ENCODE measurements around the gene DAPP1. TPM values are rescaled to one million over a fixed set of nuclear protein-coding genes. Genes with fewer than 3 reads are reported as not detected.

DAPP1 gene
- total and polyA plus RNA-seq, 5 experiments from 2014 or later, result 8.6 to 17.0 (median 12.1) TPM

DNA sequence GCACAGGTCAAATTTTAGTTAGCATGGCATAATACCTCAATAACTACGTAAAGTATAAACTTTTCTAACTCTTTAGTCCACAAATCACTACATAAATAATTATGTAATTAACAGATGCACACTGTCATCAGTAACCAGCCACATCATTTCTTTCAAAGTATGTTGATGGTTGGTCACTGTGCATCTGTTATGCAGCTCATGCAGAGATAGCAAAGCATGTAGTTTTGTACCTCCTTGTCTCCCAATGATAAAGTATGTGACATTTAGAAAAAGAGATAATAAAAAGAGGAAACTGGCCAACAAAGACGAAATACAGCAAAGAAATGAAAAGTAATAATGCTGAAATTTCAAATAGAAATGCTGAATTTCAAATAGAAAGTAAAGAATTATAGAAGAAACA is 74.7 kb downstream of the DAPP1 start:
- Mint-ChIP-seq H3K4me1 (peaks cover 17 to 64% (median 57%) of the 10 kb centered on the region in 4 donors), H3K27ac (peak overlapping the region in 6 of 10 donors; percentile 11 to 82 (median 28)), H3K27me3 (no peaks in the 10 kb centered on the region), H3K9me3 (no peaks in the 10 kb centered on the region), H3K36me3 (peaks cover 0 to 33% (median 2%) of the 10 kb centered on the region in 3 donors), H3K4me3 (peak overlapping the region in 5 of 10 donors; percentile 19 to 34 (median 20))
- ATAC-seq, result no peak
- POLR2A ChIA-PET, result no interaction called here
- no peak for DNase-seq

DNA sequence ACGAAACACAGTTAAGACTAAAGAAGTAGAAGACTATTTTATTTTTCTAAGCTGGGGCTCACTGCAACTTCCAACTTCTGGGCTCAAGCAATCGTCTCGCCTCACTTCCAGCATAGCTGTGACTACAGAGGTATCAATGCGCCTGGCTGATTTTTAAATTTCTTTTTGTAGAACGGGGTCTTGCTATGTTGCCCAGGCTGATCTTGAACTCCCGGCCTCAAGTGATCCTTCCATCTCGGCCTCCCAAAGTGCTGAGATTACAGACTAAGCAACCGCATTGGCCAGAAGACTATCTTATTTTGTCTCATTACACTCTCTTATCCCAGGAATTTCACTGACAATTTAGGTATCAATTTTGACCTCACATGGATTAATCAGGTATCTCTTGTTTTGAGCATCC is 76.4 kb downstream of the DAPP1 start:
- Mint-ChIP-seq H3K9me3 (no peaks in the 10 kb centered on the region), H3K27ac (peak overlapping the region; percentile 96 to 99 (median 99))
- no peak for ATAC-seq

DNA sequence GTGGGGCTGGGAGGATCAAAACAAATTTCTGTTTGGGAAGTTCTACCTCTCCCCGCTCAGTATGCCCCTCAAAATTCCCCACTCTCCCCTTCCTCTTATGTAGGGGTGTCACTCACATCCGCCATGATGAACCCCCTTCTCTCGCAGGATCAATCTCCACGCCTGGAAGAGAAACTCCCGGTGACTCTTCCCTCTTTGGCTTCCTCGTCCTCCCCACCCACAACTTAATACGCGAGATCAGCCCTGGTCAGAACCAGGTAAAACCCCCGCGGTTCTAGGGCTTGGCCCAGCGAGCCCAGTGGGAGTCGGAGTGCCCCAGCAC is 77.2 kb downstream of the DAPP1 start:
- H3K36me3 Mint-ChIP-seq, result peaks cover 0 to 26% (median 2%) of the 10 kb centered on the region in 3 donors
- H3K27me3 Mint-ChIP-seq, result no peaks in the 10 kb centered on the region
- DNase-seq, result peak in 1 of 10 donors; percentile 7
- H3K9me3 Mint-ChIP-seq, result no peaks in the 10 kb centered on the region
- POLR2A ChIA-PET, result interaction anchor here (0.6 to 3.1 kb wide), 8 partner anchors 42 to 805 kb away, joined by 3 to 74 read pairs (median 11); partner anchors contain the start of genes ADH5, DAPP1, DNAJB14 and H2AZ1
- peaks cover 17 to 56% (median 49%) of the 10 kb centered on the region in 4 donors for H3K4me1 Mint-ChIP-seq
- no peak for ATAC-seq
- H3K27ac Mint-ChIP-seq, result peak overlapping the region; percentile 96 to 99 (median 99)
- peak overlapping the region; percentile 92 to 99 (median 98) for H3K4me3 Mint-ChIP-seq

More for the DNA sequence above, 76.4 kb downstream of the DAPP1 start:
- H3K36me3 Mint-ChIP-seq, result peaks cover 0 to 25% (median 2%) of the 10 kb centered on the region in 3 donors
- no peak for DNase-seq
- POLR2A ChIA-PET, result interaction anchor here (2.3 to 3.1 kb wide), 3 partner anchors 47 to 329 kb away, joined by 8 to 74 read pairs (median 20); partner anchors contain the start of genes DNAJB14 and TRMT10A
- peaks cover 17 to 59% (median 52%) of the 10 kb centered on the region in 4 donors for H3K4me1 Mint-ChIP-seq
- no peaks in the 10 kb centered on the region for H3K27me3 Mint-ChIP-seq
- H3K4me3 Mint-ChIP-seq, result peak overlapping the region; percentile 92 to 99 (median 98)

DNA sequence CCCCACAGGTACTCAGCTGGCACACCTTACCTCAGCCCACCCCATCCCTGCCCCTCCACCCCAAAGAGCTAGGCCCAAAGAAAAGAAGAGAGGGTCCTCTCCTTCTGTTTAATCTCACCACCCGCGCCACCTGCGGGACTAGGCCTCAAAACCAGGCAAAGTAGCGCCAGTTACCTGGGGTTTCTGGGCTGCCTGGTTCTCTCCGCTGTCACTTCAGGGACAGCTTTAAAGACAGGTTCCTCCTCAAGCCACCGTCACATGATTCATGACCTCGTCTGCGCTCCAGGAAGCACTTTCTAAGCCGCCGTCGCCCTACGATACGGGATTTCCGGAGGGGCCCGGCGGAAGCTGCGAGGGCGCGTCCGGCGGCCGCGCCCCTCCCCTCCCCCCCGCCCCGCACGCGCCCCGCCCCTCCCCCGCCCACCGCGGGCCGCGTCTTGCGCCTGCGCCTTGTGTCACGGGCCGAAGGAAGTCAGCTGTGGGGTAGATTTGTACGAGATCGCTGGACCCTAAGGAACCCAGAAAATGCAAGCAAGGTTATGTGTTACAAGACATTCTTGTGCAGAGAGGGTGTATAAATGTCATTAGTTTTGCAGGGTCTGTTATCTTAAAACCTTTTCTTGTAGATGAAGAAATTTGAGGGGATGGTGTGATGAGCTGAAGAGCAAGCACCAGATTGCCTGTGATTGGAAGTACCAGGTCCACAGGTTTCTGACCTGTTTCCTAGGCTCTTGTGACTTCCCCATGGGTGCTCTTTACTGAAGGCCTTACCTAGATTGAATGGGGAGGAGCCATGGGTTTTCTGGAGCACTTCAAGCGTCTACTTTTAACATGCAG is 77.8 kb downstream of the DAPP1 start, which contains the start of gene LAMTOR3:
TSS of gene LAMTOR3 (minus strand) at position 267 of the 837 bp plus-strand sequence. CDS start 464 bp downstream, outside the sequence.
- H3K9me3 Mint-ChIP-seq, result no peaks in the 10 kb centered on the region
- H3K27ac Mint-ChIP-seq, result peak within 1 kb of the TSS; percentile 96 to 99 (median 99)
- H3K27me3 Mint-ChIP-seq, result no peaks in the 10 kb centered on the region
- ATAC-seq (peak; percentile 99), DNase-seq (peak; percentile 81 to 93 (median 88))
- POLR2A ChIA-PET, result interaction anchor here (0.6 to 3.1 kb wide), 9 partner anchors 28 to 805 kb away, joined by 3 to 74 read pairs (median 8); partner anchors contain the start of genes ADH5, DAPP1, DNAJB14 and H2AZ1
- H3K4me1 Mint-ChIP-seq, result peaks cover 17 to 53% (median 47%) of the 10 kb centered on the region in 4 donors
- peaks cover 0 to 25% (median 2%) of the 10 kb centered on the region in 3 donors for H3K36me3 Mint-ChIP-seq
- H3K4me3 Mint-ChIP-seq, result peak within 1 kb of the TSS; percentile 92 to 99 (median 98)

DNA sequence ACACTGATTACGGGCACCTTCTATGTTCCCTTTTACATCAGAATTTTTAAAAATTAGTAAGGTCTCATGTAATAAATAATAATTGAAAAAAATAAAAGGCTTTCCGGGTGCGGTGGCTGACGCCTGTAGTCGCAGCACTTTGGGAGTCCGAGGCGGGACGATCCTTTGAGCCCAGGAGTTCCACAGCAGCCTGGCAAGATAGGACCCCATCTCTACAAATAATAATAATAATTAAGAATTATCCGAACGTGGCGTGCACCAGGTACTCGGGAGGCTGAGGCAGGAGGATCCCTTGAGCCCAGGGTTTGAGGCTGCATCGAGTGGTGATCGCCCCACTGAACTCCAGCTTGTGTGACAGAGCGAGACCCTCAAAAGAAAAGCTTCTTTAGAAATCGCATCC is 78.4 kb downstream of the DAPP1 start:
- peaks cover 0 to 24% (median 2%) of the 10 kb centered on the region in 3 donors for H3K36me3 Mint-ChIP-seq
- H3K4me3 Mint-ChIP-seq, result peak overlapping the region; percentile 77 to 99 (median 98)
- H3K27ac Mint-ChIP-seq, result peak overlapping the region; percentile 85 to 99 (median 96)
- ATAC-seq (no peak), DNase-seq (no peak)
- H3K27me3 Mint-ChIP-seq, result no peaks in the 10 kb centered on the region
- no peaks in the 10 kb centered on the region for H3K9me3 Mint-ChIP-seq
- peaks cover 17 to 48% (median 44%) of the 10 kb centered on the region in 4 donors for H3K4me1 Mint-ChIP-seq
- POLR2A ChIA-PET, result interaction anchor here (0.6 to 3.1 kb wide), 8 partner anchors 27 to 806 kb away, joined by 3 to 74 read pairs (median 11); partner anchors contain the start of genes ADH5, DAPP1, DNAJB14 and H2AZ1

DNA sequence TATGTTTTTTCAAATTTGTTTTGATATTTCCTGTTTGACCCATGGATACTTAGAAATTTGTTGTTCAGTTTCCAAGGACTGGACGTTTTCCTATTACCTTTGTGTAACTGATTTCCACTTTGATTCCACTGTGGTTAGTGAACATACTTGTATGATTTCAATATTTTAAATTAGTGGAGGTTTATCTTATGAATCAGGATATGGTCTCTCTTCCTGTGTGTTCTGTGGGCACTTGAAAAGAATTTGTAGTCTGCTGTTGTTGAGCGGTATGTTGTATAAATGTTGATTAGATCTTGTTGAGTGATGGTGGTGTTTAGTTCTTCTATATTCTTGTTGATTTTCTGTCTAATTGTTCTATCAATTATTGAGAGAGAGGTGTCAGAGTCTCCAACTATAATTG is 98.8 kb downstream of the DAPP1 start:
- H3K4me1 Mint-ChIP-seq, result peaks cover 6 to 25% (median 9%) of the 10 kb centered on the region in 4 donors
- H3K27me3 Mint-ChIP-seq, result no peaks in the 10 kb centered on the region
- no peak overlapping the region for H3K4me3 Mint-ChIP-seq
- POLR2A ChIA-PET, result no interaction called here
- H3K9me3 Mint-ChIP-seq, result peaks cover 0 to 13% (median 11%) of the 10 kb centered on the region in 9 donors
- no peak for DNase-seq
- peaks cover 9 to 65% (median 41%) of the 10 kb centered on the region in 3 donors for H3K36me3 Mint-ChIP-seq
- no peak for ATAC-seq
- H3K27ac Mint-ChIP-seq, result peak overlapping the region in 5 of 10 donors; percentile 7 to 76 (median 19)

DNA sequence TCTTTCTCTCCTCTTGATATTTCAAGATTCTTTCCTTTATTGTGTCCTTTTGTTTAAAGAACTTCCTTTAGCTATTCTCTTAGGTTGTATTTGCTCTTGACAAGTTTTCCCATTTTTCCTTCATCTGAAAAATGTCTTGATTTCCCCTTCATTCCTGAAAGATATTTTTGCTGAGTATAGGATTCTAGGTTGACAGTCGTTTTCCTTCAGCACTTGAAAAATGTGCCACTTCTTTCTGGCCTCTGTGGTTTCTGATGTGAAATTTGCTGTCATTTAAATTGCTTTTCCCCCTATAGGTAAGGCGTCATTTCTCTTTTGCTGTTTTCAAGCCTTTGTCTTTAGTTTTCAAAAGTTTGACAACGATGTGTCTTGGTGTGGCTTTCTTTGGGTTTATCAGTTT is 100.9 kb downstream of the DAPP1 start:
- Mint-ChIP-seq H3K4me1 (peaks cover 12 to 31% (median 14%) of the 10 kb centered on the region in 4 donors), H3K27ac (peak overlapping the region in 3 of 10 donors; percentile 0 to 78 (median 41)), H3K4me3 (no peak overlapping the region), H3K36me3 (peaks cover 9 to 68% (median 41%) of the 10 kb centered on the region in 3 donors), H3K27me3 (no peaks in the 10 kb centered on the region), H3K9me3 (peaks cover 0 to 13% (median 11%) of the 10 kb centered on the region in 9 donors)
- POLR2A ChIA-PET, result interaction anchor here (1.6 kb wide), 1 partner anchor 29 kb away, joined by 5 read pairs; the partner anchor contains the start of gene DNAJB14
- DNase-seq (no peak), ATAC-seq (no peak)

DNA sequence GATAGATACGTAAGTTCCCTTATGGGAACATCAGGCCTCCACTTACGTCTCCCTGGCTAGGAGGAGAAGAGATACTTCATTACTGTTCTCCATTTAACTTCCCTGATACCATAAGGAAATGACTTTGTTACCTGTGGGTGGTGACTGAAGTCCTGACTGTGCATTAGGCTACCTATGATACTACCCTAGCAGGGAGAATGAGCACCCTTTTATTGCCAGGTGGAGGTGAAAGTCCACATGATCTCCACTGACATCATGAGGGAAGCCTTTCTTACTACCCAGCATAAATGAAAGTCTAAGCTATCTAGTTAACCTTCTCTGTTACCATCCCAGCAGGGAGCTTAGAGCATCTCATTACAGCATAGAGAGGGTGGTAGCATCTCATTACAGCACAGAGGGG is 102.0 kb downstream of the DAPP1 start:
- peaks cover 13 to 28% (median 14%) of the 10 kb centered on the region in 4 donors for H3K4me1 Mint-ChIP-seq
- H3K27me3 Mint-ChIP-seq, result no peaks in the 10 kb centered on the region
- peak overlapping the region in 2 of 10 donors; percentile 25 to 77 for H3K27ac Mint-ChIP-seq
- H3K36me3 Mint-ChIP-seq, result peaks cover 9 to 69% (median 41%) of the 10 kb centered on the region in 3 donors
- DNase-seq (no peak), ATAC-seq (no peak)
- H3K9me3 Mint-ChIP-seq, result peaks cover 0 to 13% (median 11%) of the 10 kb centered on the region in 9 donors
- H3K4me3 Mint-ChIP-seq, result no peak overlapping the region
- POLR2A ChIA-PET, result interaction anchor here (1.6 kb wide), 1 partner anchor 28 kb away, joined by 5 read pairs; the partner anchor contains the start of gene DNAJB14

Other genes starting within 250 kb of the DAPP1 start
- under 1 TPM in 1 of 2 experiments, not detected in 1; 0.73 TPM for gene MTTP, start 242.0 kb upstream of the DAPP1 start, total RNA-seq
- not detected for gene MTTP, start 242.0 kb upstream of the DAPP1 start, polyA plus RNA-seq
- not detected for gene C4orf54, start 159.0 kb upstream of the DAPP1 start, total RNA-seq
- gene C4orf54, start 159.0 kb upstream of the DAPP1 start, polyA plus RNA-seq, result not detected
- 10 to 100 TPM; 24.9 to 27.8 TPM for gene LAMTOR3, start 77.6 kb downstream of the DAPP1 start, total RNA-seq
- 10 to 100 TPM; 29.0 to 35.6 (median 29.7) TPM for gene LAMTOR3, start 77.6 kb downstream of the DAPP1 start, polyA plus RNA-seq
- 10 to 100 TPM; 68.1 to 82.5 TPM for gene DNAJB14, start 129.8 kb downstream of the DAPP1 start, total RNA-seq
- 10 to 100 TPM; 40.3 to 48.9 (median 46.7) TPM for gene DNAJB14, start 129.8 kb downstream of the DAPP1 start, polyA plus RNA-seq
- gene H2AZ1, start 133.4 kb downstream of the DAPP1 start, total RNA-seq, result 100 to 1,000 TPM; 163 to 167 TPM
- 100 to 1,000 TPM; 344 to 365 (median 362) TPM for gene H2AZ1, start 133.4 kb downstream of the DAPP1 start, polyA plus RNA-seq